ENCODE results near the gene TCP11.

- TF ChIP-seq, protein P1, sequence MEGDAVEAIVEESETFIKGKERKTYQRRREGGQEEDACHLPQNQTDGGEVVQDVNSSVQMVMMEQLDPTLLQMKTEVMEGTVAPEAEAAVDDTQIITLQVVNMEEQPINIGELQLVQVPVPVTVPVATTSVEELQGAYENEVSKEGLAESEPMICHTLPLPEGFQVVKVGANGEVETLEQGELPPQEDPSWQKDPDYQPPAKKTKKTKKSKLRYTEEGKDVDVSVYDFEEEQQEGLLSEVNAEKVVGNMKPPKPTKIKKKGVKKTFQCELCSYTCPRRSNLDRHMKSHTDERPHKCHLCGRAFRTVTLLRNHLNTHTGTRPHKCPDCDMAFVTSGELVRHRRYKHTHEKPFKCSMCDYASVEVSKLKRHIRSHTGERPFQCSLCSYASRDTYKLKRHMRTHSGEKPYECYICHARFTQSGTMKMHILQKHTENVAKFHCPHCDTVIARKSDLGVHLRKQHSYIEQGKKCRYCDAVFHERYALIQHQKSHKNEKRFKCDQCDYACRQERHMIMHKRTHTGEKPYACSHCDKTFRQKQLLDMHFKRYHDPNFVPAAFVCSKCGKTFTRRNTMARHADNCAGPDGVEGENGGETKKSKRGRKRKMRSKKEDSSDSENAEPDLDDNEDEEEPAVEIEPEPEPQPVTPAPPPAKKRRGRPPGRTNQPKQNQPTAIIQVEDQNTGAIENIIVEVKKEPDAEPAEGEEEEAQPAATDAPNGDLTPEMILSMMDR (IDR thresholded peaks at IDR 0.05): no peak
- TF ChIP-seq POLR2A (IDR thresholded peaks at IDR 0.05) (no peak), POLR2AphosphoS5 (IDR thresholded peaks at IDR 0.05) (no peak)
These were observed 67.9 kb downstream of the TCP11 start for GRCh38 chr6:35073211-35073610.
